HG03097 (cell line): ENCODE measurements around the gene AGBL1.

Experiments
- ATAC-seq: cut with Tn5 transposase; IDR thresholded peaks from one replicate; pipeline ENCODE4 v1.9.1; 2021; ENCODE audit not compliant: unreplicated experiment, low FRiP score

AGBL1 gene

DNA sequence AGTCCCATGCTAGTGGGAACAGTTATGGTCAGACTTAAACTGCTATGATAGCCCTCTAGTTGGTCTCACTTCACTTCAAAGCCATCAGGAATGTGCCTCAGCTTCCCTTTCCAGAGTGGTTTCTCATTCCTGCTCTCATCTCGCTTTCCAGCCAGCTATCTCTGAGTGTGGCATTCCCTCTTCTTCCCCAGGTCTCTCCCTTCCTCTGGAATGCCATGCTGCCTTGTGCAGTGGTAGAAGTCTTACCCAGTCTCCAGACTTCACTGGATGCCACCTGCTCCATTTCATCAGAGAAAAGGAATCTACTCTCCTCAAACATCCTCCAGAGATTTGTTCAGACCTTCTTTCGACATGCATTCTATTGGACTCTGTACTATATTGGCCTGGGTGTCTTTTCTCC is 83.0 kb downstream of the AGBL1 start:
- ATAC-seq, result no peak

DNA sequence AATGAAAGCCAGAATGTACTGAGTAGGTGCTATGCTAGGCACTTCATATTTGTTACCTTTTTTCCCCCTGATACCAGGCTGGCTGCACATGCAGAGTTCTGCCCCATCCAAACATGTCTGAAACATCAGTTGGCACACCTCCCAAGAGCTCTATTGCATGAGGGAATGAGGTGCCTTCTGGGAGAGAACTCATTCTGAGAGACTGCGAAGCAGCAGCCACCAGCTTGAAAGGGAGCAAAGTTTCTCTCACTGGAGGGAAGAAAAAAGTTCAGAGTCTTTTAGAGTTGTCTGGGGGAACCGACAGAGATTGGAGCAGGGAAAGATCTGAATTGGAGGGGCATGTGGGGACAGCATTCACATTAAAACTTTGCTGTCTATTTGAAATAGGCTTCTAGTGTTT is 84.1 kb downstream of the AGBL1 start:
- ATAC-seq, result no peak

GRCh38 chr15:86164232-86164898 is 84.7 kb downstream of the AGBL1 start:
- ATAC-seq, result no peak

- no peak for ATAC-seq
These were observed 85.9 kb downstream of the AGBL1 start for GRCh38 chr15:86165265-86166211.

- ATAC-seq, result no peak
These were observed 88.2 kb downstream of the AGBL1 start for GRCh38 chr15:86167841-86168240.

GRCh38 chr15:86178845-86179244 is 99.2 kb downstream of the AGBL1 start:
- no peak for ATAC-seq

GRCh38 chr15:86183596-86184491 is 104.2 kb downstream of the AGBL1 start:
- ATAC-seq, result no peak

- ATAC-seq, result no peak
These were observed 114.2 kb downstream of the AGBL1 start for GRCh38 chr15:86193716-86194380.

DNA sequence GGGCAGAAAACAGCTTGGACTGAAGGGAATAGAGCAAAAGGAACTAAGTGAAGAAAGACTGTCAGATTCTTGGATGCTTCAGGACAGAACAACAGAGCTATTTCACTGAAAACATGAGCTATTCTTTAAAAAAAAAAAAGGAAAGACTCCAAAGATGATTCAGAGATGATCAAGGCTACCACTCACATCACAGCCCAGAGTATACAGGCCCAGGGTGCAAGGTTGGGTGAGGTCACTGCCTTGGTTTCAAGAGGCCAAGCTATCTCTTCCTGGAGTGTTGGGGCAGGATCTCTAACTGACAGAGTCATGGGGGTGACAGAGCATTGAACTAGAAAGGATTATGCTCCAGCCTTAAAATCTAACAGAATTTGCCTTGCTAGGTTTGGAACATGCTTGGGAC is 118.1 kb downstream of the AGBL1 start:
- ATAC-seq, result no peak

DNA sequence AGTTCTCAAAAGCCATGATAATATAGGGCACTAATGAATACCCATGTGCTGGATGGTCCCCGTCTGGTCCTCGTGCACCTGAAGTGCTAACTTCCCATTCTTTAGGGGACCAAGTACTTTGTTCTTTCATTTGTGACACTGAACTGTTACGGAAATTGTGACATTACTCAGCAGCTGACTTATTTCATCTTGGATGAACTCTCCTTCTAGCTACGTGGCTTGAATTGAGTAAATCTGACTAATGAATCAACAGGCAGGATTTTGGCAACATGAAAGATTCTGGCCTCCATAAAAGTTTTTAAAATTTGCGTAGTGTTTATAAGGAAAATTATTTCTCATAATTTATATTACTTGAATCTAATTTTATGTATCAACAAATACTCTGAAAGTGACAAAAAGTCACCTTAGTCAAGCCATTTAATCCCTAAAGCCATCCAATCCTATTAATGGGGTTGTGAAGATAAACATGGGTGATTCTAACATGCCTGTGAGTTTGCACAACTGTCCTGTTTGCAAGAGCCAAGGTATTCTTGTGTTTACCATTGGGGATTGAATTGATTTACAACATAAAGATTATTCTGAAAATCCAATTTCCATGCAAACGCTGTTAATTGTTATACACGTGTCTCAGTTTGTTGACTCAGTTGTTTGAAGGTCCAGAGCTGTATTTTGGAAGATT is 119.9 kb downstream of the AGBL1 start:
- no peak for ATAC-seq

GRCh38 chr15:86201313-86202008 is 121.8 kb downstream of the AGBL1 start:
- no peak for ATAC-seq

GRCh38 chr15:86203462-86203861 is 123.8 kb downstream of the AGBL1 start:
- no peak for ATAC-seq

- no peak for ATAC-seq
These were observed 125.4 kb downstream of the AGBL1 start for GRCh38 chr15:86205096-86205495.

- ATAC-seq, result no peak
These were observed 133.7 kb downstream of the AGBL1 start for GRCh38 chr15:86213420-86213819.

DNA sequence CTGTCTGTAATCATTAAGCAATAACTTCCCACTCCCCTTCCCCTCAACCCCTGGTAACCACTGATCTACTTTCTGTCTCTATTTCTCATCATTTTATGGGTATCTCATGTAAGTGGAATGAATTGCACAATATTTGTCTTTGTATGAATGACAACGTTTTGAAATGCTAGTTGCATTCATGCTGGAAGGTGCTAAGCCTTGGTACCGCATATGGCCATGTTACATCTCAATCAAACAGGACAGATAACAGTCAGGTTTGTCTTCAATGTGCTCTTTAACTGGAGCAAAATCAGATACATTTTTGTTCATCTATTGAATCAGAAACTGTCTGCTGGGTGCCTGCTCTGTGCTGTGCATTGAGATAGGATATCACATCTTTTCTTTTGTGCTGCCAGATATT is 134.2 kb downstream of the AGBL1 start:
- ATAC-seq, result no peak

DNA sequence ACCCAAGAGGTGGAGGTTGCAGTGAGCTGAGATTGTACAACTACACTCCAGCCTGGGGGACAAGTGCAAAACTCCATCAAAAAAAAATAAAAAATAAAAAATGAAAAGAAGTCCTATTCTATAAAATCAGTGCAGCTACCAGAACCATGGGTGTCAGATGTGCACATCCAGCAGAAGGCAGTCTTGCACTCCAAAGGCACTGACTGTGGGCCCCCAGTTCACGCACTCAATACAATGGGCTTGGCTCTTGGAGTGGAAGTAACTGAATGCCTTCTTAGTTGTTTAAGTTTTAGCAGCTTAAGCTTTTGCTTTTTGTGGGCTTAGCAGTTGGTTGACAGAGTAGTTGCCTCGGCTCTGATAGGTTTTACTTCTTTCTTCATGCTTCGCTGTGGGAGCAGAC is 141.4 kb downstream of the AGBL1 start:
- no peak for ATAC-seq

- no peak for ATAC-seq
These were observed 149.6 kb downstream of the AGBL1 start for GRCh38 chr15:86229306-86229705.

GRCh38 chr15:86229936-86230335 is 150.3 kb downstream of the AGBL1 start:
- ATAC-seq, result no peak
